Measurements from ENCODE around the gene LRMDA. TPM values are rescaled to one million over a fixed set of nuclear protein-coding genes. Genes with fewer than 3 reads are reported as not detected.

LRMDA gene
- total RNA-seq, 6 experiments from 2014 or later = 0.32 TPM; not detected in 5

- Mint-ChIP-seq H3K27ac (peak overlapping the region; percentile 13; the same call in 1 of the 2 replicates), H3K36me3 (ENCODE audit: low read depth) (no peaks in the 10 kb centered on the region), H3K4me1 (ENCODE audit: low read depth) (peaks cover 20% of the 10 kb centered on the region), H3K27me3 (ENCODE audit: insufficient read depth) (peaks cover 6% of the 10 kb centered on the region), H3K9me3 (no peaks in the 10 kb centered on the region), H3K4me3 (peak overlapping the region; percentile 29)
- peak; percentile 88 for DNase-seq
- no peak for TF ChIP-seq CTCF (IDR thresholded peaks at IDR 0.05)
These were observed 37.7 kb downstream of the LRMDA start for GRCh38 chr10:75469006-75469616.

- no peaks in the 10 kb centered on the region for H3K9me3 Mint-ChIP-seq
- no peak for DNase-seq
- H3K27me3 Mint-ChIP-seq (ENCODE audit: insufficient read depth) = peaks cover 17% of the 10 kb centered on the region
- TF ChIP-seq CTCF (IDR thresholded peaks at IDR 0.05) = no peak
- H3K4me3 Mint-ChIP-seq = no peak overlapping the region
- H3K27ac Mint-ChIP-seq = no peak overlapping the region
- no peaks in the 10 kb centered on the region for H3K36me3 Mint-ChIP-seq (ENCODE audit: low read depth)
- peaks cover 20% of the 10 kb centered on the region for H3K4me1 Mint-ChIP-seq (ENCODE audit: low read depth)
These were observed 39.5 kb downstream of the LRMDA start for GRCh38 chr10:75470901-75471300.

- Mint-ChIP-seq H3K27ac (no peak overlapping the region), H3K36me3 (ENCODE audit: low read depth) (no peaks in the 10 kb centered on the region), H3K27me3 (ENCODE audit: insufficient read depth) (peaks cover 15% of the 10 kb centered on the region), H3K9me3 (no peaks in the 10 kb centered on the region), H3K4me3 (no peak overlapping the region), H3K4me1 (ENCODE audit: low read depth) (peaks cover 15% of the 10 kb centered on the region)
- no peak for TF ChIP-seq CTCF (IDR thresholded peaks at IDR 0.05)
- DNase-seq = no peak
These were observed 41.3 kb downstream of the LRMDA start for GRCh38 chr10:75472685-75473084.

- no peak for TF ChIP-seq CTCF (IDR thresholded peaks at IDR 0.05)
- Mint-ChIP-seq H3K27me3 (ENCODE audit: insufficient read depth) (peaks cover 15% of the 10 kb centered on the region), H3K9me3 (no peaks in the 10 kb centered on the region), H3K4me1 (ENCODE audit: low read depth) (peaks cover 6% of the 10 kb centered on the region), H3K36me3 (ENCODE audit: low read depth) (no peaks in the 10 kb centered on the region), H3K4me3 (no peak overlapping the region), H3K27ac (no peak overlapping the region)
- no peak for DNase-seq
These were observed 42.7 kb downstream of the LRMDA start for GRCh38 chr10:75474106-75474505.

GRCh38 chr10:75475460-75476182 lies 44.2 kb downstream of the LRMDA start:
- no peaks in the 10 kb centered on the region for H3K36me3 Mint-ChIP-seq (ENCODE audit: low read depth)
- no peaks in the 10 kb centered on the region for H3K9me3 Mint-ChIP-seq
- no peak overlapping the region for H3K4me3 Mint-ChIP-seq
- H3K27me3 Mint-ChIP-seq (ENCODE audit: insufficient read depth) = peaks cover 15% of the 10 kb centered on the region
- no peak for DNase-seq
- H3K4me1 Mint-ChIP-seq (ENCODE audit: low read depth) = no peaks in the 10 kb centered on the region
- no peak overlapping the region for H3K27ac Mint-ChIP-seq
- TF ChIP-seq CTCF (IDR thresholded peaks at IDR 0.05) = no peak
